Type B pancreatic cell (in vitro differentiated cells): ENCODE data around the gene RBM46. TPM values are rescaled to one million over a fixed set of nuclear protein-coding genes. Genes with fewer than 3 reads are reported as not detected.

ENCODE experiments used
- DNase-seq: peaks from one replicate; pipeline ENCODE4 v3.0.0; 2021; ENCODE audit warnings: mixed read lengths; ENCODE audit not compliant: unreplicated experiment; ENCODE audit errors: extremely low spot score
- H3K27ac Mint-ChIP-seq: 2 replicates; pipeline ENCODE4 v1.8.0; 2021; ENCODE audit warnings: mild to moderate bottlenecking, mixed read lengths
- H3K27me3 Mint-ChIP-seq: 2 replicates; pipeline ENCODE4 v1.8.0; 2021; ENCODE audit warnings: mixed read lengths
- H3K36me3 Mint-ChIP-seq: 2 replicates; pipeline ENCODE4 v1.8.0; 2021; ENCODE audit warnings: mixed read lengths
- H3K4me1 Mint-ChIP-seq: one replicate; pipeline ENCODE4 v1.8.0; 2021; ENCODE audit warnings: mixed read lengths; ENCODE audit not compliant: unreplicated experiment
- H3K4me3 Mint-ChIP-seq: 2 replicates; pipeline ENCODE4 v1.8.0; 2021; ENCODE audit warnings: mild to moderate bottlenecking, mixed read lengths
- H3K9me3 Mint-ChIP-seq: 2 replicates; pipeline ENCODE4 v1.8.0; 2021; ENCODE audit warnings: mixed read lengths
- total RNA-seq: library from RNA; stranded (reverse); gene quantifications from 2 replicates; pipeline ENCODE4 v1.2.1, GENCODE V29; 2021; ENCODE audit warnings: low replicate concordance
- TF ChIP-seq, protein P1 (sequence below): fragments of 200-600 bp; sonication (generic); conservative IDR thresholded peaks from 2 replicates; pipeline ENCODE4 v1.5.0; 2021; ENCODE audit warnings: antibody characterized with exemption, mild to moderate bottlenecking

The RBM46 gene
- total RNA-seq, 1 donor from 2014 or later: 0.24 TPM

DNA sequence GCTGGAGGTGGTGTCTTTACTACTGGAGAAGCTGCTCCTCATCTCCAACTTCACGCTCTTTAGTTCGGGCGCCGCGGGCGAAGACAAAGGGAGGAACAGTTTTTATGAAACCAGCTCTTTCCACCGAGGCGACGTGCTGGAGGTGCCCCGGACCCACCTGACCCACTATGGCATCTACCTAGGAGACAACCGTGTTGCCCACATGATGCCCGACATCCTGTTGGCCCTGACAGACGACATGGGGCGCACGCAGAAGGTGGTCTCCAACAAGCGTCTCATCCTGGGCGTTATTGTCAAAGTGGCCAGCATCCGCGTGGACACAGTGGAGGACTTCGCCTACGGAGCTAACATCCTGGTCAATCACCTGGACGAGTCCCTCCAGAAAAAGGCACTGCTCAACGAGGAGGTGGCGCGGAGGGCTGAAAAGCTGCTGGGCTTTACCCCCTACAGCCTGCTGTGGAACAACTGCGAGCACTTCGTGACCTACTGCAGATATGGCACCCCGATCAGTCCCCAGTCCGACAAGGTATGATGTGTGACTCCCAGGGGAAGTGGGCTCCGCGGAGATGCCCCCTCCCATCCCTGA lies 36.6 kb upstream of the RBM46 start:
- peak overlapping the region; percentile 95 for H3K4me3 Mint-ChIP-seq
- no peaks in the 10 kb centered on the region for H3K36me3 Mint-ChIP-seq
- DNase-seq: no peak
- peaks cover 93% of the 10 kb centered on the region for H3K27me3 Mint-ChIP-seq
- no peaks in the 10 kb centered on the region for H3K9me3 Mint-ChIP-seq
- TF ChIP-seq, protein P1, sequence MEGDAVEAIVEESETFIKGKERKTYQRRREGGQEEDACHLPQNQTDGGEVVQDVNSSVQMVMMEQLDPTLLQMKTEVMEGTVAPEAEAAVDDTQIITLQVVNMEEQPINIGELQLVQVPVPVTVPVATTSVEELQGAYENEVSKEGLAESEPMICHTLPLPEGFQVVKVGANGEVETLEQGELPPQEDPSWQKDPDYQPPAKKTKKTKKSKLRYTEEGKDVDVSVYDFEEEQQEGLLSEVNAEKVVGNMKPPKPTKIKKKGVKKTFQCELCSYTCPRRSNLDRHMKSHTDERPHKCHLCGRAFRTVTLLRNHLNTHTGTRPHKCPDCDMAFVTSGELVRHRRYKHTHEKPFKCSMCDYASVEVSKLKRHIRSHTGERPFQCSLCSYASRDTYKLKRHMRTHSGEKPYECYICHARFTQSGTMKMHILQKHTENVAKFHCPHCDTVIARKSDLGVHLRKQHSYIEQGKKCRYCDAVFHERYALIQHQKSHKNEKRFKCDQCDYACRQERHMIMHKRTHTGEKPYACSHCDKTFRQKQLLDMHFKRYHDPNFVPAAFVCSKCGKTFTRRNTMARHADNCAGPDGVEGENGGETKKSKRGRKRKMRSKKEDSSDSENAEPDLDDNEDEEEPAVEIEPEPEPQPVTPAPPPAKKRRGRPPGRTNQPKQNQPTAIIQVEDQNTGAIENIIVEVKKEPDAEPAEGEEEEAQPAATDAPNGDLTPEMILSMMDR: no peak
- peak overlapping the region; percentile 51 for H3K27ac Mint-ChIP-seq
- H3K4me1 Mint-ChIP-seq: peaks cover 24% of the 10 kb centered on the region

DNA sequence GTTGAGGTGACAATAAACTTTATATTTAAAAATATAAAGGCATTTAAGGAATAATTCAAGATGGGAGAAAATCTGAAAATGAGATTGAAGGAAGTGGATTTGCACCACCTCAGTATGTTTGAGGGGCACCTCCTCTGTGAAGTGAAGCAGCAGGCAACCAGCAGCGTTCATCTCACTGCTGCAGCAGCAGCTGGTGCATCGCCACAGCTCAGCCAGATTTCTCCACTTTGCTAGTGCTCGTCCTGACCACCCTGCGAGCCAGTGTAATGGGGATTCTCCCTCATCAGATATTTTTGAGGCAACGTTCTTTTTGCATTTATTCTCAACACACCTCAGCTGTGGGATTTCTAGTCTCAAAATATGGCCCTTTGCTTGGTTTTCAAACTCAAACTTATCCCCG lies 23.4 kb upstream of the RBM46 start:
- H3K36me3 Mint-ChIP-seq: no peaks in the 10 kb centered on the region
- H3K27ac Mint-ChIP-seq: no peak overlapping the region
- DNase-seq: no peak
- no peak overlapping the region for H3K4me3 Mint-ChIP-seq
- peaks cover 53% of the 10 kb centered on the region for H3K27me3 Mint-ChIP-seq
- TF ChIP-seq, protein P1: no peak
- no peaks in the 10 kb centered on the region for H3K4me1 Mint-ChIP-seq
- H3K9me3 Mint-ChIP-seq: no peaks in the 10 kb centered on the region

DNA sequence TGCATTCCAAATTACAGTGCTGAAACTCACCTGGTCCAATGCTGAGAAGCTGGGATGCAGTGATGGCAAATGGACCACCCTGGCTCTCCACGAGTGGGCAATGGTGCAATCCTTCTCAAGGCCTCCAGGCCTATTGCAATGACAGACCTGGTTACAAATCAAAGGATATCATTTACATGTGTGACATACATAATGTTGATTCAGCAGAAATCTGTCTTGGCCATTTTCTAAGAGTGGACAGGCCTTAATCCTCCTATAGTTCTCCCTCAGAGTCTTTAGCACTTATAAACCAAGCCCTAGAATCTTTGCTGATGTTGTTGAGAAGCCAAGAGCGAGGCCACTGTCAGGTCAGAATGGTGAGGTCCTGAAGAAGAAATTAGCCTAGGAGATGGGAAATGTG lies 20.2 kb upstream of the RBM46 start:
- Mint-ChIP-seq H3K4me1 (no peaks in the 10 kb centered on the region), H3K36me3 (no peaks in the 10 kb centered on the region), H3K4me3 (no peak overlapping the region), H3K27me3 (peaks cover 45% of the 10 kb centered on the region), H3K9me3 (no peaks in the 10 kb centered on the region), H3K27ac (no peak overlapping the region)
- DNase-seq: no peak
- TF ChIP-seq, protein P1: no peak

- Mint-ChIP-seq H3K36me3 (no peaks in the 10 kb centered on the region), H3K9me3 (no peaks in the 10 kb centered on the region), H3K27ac (no peak overlapping the region), H3K4me3 (no peak overlapping the region), H3K4me1 (no peaks in the 10 kb centered on the region), H3K27me3 (peaks cover 40% of the 10 kb centered on the region)
- DNase-seq: no peak
- TF ChIP-seq, protein P1: no peak
Measured at GRCh38 chr4:154778264-154778663, 2.8 kb upstream of the RBM46 start.

GRCh38 chr4:154779362-154779947 lies 1.6 kb upstream of the RBM46 start:
- no peaks in the 10 kb centered on the region for H3K9me3 Mint-ChIP-seq
- TF ChIP-seq, protein P1: peak; percentile 78
- H3K27ac Mint-ChIP-seq: no peak overlapping the region
- no peak overlapping the region for H3K4me3 Mint-ChIP-seq
- DNase-seq: no peak
- no peaks in the 10 kb centered on the region for H3K4me1 Mint-ChIP-seq
- no peaks in the 10 kb centered on the region for H3K36me3 Mint-ChIP-seq
- H3K27me3 Mint-ChIP-seq: peaks cover 38% of the 10 kb centered on the region
